Tibial nerve (tissue), 4 donors: Measurements from ENCODE around the gene TMPRSS11B.

ENCODE experiments used
- EP300 ChIP-seq, 2 donors: sonication (generic); formaldehyde crosslinking; IDR thresholded peaks; one replicate each; pipeline ENCODE4 v1.6.1; 2017; ENCODE audit warnings: antibody characterized with exemption in 2 of 2, mild to moderate bottlenecking in 1 of 2
- TF ChIP-seq, protein P1 (sequence below), 5 experiments: fragments of 200-600 bp in 3 of 5; fragments of 450-650 bp in 2 of 5; sonication (generic) in 3 of 5; IDR thresholded peaks; one replicate each; pipeline ENCODE4 v1.5.1; 2016 to 2019; ENCODE audit warnings: antibody characterized with exemption in 5 of 5, mild to moderate bottlenecking in 3 of 5, moderate library complexity in 2 of 5

DNA sequence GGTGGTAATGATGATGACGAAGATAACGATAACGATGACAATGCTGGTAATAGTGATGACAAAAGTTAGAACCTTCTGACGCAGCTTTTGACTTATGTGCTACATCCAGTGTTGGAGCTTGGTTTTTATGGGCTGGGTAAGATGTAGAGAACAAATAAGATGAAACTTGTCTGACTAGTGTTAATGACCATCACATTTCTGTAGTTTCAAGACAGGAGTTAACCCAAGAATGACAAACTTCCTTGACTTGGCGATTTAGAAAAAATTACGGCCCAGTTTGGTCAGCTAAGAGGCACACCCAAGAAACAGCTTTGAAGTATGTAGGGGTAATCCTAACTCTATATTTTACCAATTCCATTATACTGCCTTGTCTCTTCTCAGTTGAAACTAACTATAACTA, at the start of gene TMPRSS11B:
- TF ChIP-seq, protein P1, sequence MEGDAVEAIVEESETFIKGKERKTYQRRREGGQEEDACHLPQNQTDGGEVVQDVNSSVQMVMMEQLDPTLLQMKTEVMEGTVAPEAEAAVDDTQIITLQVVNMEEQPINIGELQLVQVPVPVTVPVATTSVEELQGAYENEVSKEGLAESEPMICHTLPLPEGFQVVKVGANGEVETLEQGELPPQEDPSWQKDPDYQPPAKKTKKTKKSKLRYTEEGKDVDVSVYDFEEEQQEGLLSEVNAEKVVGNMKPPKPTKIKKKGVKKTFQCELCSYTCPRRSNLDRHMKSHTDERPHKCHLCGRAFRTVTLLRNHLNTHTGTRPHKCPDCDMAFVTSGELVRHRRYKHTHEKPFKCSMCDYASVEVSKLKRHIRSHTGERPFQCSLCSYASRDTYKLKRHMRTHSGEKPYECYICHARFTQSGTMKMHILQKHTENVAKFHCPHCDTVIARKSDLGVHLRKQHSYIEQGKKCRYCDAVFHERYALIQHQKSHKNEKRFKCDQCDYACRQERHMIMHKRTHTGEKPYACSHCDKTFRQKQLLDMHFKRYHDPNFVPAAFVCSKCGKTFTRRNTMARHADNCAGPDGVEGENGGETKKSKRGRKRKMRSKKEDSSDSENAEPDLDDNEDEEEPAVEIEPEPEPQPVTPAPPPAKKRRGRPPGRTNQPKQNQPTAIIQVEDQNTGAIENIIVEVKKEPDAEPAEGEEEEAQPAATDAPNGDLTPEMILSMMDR (IDR thresholded peaks at IDR 0.05) = no peak
- TF ChIP-seq EP300 (IDR thresholded peaks at IDR 0.05) = no peak
